ENCODE data around the gene RASL10A.
"Not testable (repeated sequence)": the region's sequence is repeated elsewhere in the genome, so short reads cannot be mapped to it uniquely, and the experiment has no call there.

The RASL10A gene, protein sequence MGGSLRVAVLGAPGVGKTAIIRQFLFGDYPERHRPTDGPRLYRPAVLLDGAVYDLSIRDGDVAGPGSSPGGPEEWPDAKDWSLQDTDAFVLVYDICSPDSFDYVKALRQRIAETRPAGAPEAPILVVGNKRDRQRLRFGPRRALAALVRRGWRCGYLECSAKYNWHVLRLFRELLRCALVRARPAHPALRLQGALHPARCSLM

DNA sequence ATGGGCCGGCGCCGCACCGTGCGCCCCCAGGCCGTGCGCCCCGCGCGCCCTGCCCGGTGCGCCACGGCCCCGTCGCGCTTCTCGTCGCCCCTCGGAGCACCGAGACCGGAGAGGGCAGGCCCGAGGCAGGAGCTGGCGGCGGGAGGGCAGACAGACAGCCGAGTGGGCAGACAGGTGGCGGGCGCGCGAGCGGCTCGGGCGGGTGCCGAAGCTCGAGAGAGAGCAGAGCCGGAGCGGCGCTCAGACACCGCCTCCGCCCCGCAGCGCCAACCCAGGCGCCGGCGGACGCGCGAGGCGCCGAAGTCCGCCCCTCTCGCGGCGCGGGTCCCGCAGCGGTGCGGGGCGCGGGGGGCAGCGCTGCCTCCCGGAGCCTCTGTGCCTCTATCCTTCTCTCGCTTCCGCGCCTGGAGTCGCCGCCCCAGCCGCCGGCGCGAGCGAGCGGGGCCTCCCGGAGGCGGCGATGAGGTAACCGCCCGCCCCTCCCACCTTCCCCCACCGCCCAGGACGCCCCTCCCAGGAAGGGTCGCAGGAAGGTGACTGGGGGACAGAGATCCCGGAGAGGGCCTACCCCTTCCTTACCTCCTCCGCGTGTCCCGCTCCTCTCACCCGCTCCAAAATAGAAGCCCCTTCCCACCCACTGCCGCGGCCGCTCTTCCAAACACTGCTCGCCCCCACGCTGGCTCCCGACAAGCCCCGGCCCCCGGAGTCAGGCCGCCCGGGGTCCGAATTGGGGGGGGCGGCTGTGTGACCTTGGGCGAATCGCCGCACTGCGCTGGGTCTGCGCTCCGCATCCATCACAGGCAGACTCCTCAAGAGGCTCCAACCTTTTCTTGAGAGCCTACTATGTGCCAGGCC is at the start of gene RASL10A:
TSS of gene RASL10A (minus strand) at position 412 of the 855 bp plus-strand sequence. CDS start 451 bp downstream, outside the sequence.
- no peak for DNase-seq (ENCODE audit: low spot score)

- peak; percentile 22 for DNase-seq (ENCODE audit: low spot score)
These were observed 44.0 kb upstream of the RASL10A start for GRCh38 chr22:29359469-29359868.

DNA sequence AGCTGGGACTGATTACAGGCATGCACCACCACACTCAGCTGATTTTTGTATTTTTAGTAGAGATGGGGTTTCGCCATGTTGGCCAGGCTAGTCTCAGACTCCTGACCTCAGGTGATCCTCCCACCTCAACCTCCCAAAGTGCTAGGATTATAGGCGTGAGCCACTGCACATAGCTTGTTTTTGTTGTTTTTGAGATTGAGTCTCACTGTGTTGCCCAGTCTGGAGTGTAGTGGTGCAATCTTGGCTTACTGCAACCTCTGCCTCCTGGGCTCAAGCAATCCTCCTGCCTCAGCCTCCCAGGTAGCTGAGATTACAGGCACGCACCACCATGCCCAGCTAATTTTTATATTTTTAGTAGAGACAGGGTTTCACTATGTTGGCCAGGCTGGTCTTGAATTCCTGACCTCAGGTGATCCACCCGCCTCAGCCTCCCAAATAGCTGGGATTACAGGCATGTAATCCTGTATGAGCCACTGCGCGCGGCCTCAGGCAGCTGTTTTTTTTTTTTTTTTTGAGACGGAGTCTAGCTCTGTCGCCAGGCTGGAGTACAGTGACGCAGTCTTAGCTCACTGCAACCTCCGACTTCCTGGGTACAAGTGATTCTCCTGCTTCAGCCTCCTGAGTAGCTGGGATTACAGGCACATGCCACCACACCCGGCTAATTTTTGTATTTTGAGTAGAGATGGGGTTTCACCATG is 41.8 kb upstream of the RASL10A start:
- not testable (repeated sequence) for DNase-seq (ENCODE audit: low spot score)

- no peak for DNase-seq (ENCODE audit: low spot score)
These were observed 38.4 kb upstream of the RASL10A start for GRCh38 chr22:29353860-29354259.

- DNase-seq (ENCODE audit: low spot score) = no peak
These were observed 37.8 kb upstream of the RASL10A start for GRCh38 chr22:29353286-29353685.

GRCh38 chr22:29352778-29353177 is 37.3 kb upstream of the RASL10A start:
- DNase-seq (ENCODE audit: low spot score) = no peak

DNA sequence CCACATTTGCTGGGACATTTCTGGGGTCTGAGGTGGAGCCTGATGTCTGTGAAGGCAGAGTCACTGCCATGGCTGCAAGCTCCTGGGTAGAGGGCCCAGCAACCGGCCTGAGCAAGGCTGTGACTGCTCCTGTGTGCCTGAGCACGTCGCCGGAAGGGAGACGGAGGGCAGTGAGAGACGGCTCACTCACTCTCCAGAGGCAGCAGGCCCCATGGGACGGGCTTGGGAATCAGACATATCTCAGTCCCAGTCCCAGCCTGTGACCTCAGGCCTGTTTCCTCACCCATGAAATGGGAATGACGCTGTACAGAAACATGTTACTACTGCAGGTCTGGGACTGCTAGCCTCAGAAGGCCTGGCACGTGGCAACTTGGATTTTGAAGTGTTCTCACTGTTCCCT is 36.4 kb upstream of the RASL10A start:
- no peak for DNase-seq (ENCODE audit: low spot score)

DNA sequence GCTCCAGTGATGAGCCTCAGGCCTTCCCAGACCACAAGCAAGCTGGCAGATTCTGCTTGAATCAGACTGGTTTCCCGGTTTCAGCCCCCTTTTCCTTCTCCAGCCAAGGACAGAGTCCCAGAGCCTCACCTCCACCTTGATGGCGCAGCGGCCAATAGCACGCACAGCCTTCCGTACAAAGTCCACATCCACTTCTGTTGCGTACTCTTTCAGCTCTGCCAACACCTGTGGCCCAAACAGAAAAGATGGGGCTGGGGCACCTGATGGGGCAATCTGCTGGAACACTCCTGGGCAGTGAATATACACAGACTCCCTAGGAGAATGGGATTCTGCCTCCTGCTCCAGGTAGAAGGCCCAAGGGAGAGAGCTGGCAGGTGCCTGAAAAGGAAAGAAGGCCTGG is 35.5 kb upstream of the RASL10A start:
- no peak for DNase-seq (ENCODE audit: low spot score)

DNA sequence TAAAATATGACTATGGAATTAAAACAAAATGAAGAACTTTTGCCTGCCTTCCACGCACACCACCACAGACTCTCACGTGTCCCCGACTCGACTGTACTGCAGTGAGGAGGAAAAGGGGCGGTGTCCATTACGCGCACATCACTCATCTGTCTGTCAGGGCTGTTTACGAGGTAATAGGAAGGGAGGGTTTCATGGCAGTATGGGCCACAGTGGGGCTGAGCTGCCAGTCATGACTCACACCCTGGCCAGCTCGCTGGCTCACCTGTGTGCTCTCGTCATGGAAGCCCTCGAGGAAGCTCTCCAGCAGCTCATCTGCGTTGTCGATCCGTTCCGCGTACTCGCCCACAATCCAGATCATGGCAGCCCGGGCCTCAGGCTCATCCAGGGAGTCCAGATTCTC is 33.5 kb upstream of the RASL10A start:
- no peak for DNase-seq (ENCODE audit: low spot score)

GRCh38 chr22:29348041-29348440 is 32.5 kb upstream of the RASL10A start:
- DNase-seq (ENCODE audit: low spot score) = no peak

DNA sequence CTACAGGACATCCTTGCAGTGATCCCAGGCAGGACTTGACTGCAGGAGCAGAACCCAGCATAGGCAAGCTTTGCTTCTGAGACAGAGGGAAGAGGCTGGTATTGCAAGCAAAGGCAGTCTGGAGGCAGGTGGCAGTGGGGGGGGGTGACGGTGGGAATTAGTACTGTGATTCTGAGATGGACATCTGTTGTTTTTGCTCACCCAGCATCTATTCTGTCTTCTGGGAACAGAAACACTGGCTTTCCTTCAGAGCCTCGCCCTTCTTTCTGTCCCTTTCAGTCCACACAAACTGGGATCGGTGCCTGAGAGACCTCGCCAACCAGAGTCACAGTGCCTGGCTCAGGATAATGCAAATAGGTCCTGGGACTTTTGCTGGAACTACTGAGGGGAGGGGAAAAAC is 31.2 kb upstream of the RASL10A start:
- DNase-seq (ENCODE audit: low spot score) = no peak

GRCh38 chr22:29345932-29346331 is 30.4 kb upstream of the RASL10A start:
- DNase-seq (ENCODE audit: low spot score) = no peak

DNA sequence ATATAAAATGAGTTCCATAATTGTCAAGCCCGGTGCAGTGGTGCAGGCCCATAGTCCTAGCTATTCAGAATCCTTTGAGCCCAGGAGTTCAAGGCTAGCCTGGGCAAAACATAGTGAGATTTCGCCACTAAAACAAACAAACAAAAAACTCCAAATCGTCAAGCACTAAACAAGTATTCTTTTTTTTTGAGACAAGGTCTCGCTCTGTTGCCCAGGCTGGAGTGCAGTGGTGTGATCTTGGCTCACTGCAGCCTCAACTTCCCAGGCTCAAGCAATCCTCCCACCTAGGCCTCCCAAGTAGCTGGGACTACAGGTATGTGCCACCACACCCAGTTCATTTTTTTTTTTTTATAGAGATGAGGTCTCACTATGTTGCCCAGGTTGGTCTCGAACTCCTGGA is 29.4 kb upstream of the RASL10A start:
- DNase-seq (ENCODE audit: low spot score) = not testable (repeated sequence)

DNA sequence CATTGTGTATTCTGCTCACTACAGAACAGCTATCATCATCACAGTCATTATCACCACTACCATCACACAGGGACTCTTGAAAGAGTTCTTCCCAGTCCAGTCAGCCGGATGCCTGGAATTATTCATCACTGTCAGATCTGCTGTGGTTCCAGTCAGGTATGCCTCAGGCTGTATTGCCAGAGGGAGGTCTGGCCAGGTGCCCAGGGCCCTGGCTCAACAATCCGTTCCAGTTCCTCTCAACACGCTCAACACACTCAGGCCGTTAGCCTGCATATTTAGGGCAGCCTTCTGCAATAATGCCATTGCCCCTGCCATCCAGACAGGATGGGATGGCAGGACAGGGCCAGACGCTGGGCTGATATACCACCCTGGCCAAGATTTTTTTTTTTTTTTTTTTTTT is 28.6 kb upstream of the RASL10A start:
- no peak for DNase-seq (ENCODE audit: low spot score)

DNA sequence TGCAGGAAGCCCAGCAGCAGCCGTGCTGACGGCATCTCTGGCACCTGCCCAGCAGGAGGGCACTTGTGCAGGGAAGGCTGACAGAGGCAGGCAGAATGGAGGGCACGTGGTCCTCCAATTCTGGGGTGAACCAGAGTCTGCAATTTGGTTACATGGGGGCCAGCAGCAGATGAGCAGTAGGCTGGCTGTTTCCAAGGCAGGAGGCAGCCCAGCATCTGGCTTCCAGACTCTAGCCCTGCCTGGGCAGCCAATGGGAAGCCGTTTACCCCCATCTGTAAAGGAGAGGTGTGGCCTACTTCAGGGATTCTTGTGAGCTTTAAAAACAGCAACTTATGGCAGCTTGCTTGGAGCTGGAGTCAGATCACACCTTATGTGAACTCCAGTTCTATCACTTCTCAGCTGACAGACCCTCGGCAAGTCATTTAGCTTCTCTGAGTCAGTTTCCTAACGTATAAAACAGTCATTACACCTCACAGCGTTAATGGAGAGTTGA is 27.9 kb upstream of the RASL10A start:
- no peak for DNase-seq (ENCODE audit: low spot score)

GRCh38 chr22:29342577-29343312 is 27.2 kb upstream of the RASL10A start:
- DNase-seq (ENCODE audit: low spot score) = no peak

DNA sequence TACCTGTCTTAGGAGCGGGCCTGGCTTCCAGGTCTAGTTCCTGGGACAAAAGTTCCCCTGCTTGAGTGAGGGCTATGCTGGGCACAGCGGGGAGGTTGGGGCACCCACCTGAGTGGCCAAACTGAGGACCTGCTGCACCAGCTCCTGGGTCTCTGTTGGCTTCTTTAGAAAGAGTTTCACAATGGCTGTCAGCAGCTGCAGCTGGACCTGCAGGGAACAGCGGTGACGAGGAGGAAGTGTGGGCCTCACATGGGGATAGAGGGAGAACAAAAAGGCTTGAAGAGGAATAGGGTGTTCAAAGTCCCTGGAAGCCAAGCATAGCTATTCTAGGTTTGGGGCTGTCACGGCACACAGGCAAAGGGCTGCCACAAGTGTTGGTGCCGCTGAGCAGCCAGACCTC is 26.7 kb upstream of the RASL10A start:
- no peak for DNase-seq (ENCODE audit: low spot score)

DNA sequence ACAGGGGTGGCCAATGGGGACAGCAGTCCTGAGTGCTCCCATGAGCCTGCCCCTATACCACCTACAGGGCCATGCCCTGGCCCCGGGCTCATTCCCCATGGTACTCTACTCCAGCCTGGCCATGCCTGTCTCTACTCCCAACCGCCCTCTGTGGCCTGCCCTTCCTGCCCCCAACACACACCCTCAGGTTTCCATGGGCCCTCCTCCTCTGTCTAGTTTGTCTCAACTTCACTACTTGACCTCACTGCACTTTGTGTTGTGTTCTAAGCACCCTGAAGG is 26.3 kb upstream of the RASL10A start:
- no peak for DNase-seq (ENCODE audit: low spot score)

GRCh38 chr22:29341056-29341848 is 25.8 kb upstream of the RASL10A start:
- no peak for DNase-seq (ENCODE audit: low spot score)

DNA sequence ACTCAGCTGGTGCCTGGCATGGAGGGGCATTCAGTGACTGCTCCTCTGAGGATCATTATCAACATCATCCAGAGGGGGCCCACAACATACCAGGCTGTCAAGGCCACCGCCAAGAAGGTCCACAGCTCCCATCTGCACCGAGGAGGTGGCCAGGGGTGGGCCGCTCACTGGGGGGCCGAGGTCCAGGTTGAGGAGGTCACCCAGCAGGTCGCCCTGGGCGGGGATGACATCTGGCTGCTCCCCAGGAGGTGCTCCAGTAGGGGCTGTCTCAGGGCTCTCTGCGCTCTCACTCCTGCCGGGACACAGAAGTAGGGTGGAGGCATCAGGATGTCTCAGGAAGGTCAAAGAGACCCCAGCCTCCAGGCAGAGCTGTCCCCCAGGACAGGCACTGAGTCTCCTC is 25.1 kb upstream of the RASL10A start:
- DNase-seq (ENCODE audit: low spot score) = no peak

- no peak for DNase-seq (ENCODE audit: low spot score)
These were observed 24.1 kb upstream of the RASL10A start for GRCh38 chr22:29339381-29340235.
